ENCODE data around the gene MTR. TPM values are rescaled to one million over a fixed set of nuclear protein-coding genes. Genes with fewer than 3 reads are reported as not detected.

Gene MTR
- total RNA-seq, 4 donors from 2014 or later: 42.3 to 55.3 (median 44.7) TPM

GRCh38 chr1:236794585-236795034, 482 bp upstream of the MTR start:
- no peaks in the 10 kb centered on the region for H3K27me3 ChIP-seq
- peak in 1 of 2 donors; percentile 14 for DNase-seq (ENCODE audit: low spot score in 2 of 2)
- H3K4me3 ChIP-seq: peak overlapping the region; percentile 66 to 95 (median 83)
- H3K27ac ChIP-seq: peak overlapping the region in 3 of 4 donors; percentile 45 to 92 (median 82)
- no peaks in the 10 kb centered on the region for H3K9me3 ChIP-seq
- H3K36me3 ChIP-seq: no peaks in the 10 kb centered on the region
- WGBS, 2 donors: 12 to 17% methylated on average over 11 of the region's 11 CpGs
- TF ChIP-seq POLR2A (IDR thresholded peaks at IDR 0.05) (no peak), EP300 (IDR thresholded peaks at IDR 0.05) (no peak), CTCF (IDR thresholded peaks at IDR 0.05) (no peak)
- H3K4me1 ChIP-seq: peaks cover 0 to 27% (median 13%) of the 10 kb centered on the region in 4 donors

GRCh38 chr1:236795757-236796667, 920 bp downstream of the MTR start:
- H3K4me3 ChIP-seq: peak overlapping the region; percentile 66 to 95 (median 83)
- no peaks in the 10 kb centered on the region for H3K27me3 ChIP-seq
- H3K9me3 ChIP-seq: no peaks in the 10 kb centered on the region
- peak overlapping the region; percentile 63 to 92 (median 90) for H3K27ac ChIP-seq
- TF ChIP-seq EP300 (IDR thresholded peaks at IDR 0.05) (no peak), CTCF (IDR thresholded peaks at IDR 0.05) (no peak), POLR2A (IDR thresholded peaks at IDR 0.05) (no peak)
- DNase-seq (ENCODE audit: low spot score in 2 of 2): peak in 1 of 2 donors; percentile 7
- 2 to 3% methylated on average over 41 of the region's 41 CpGs for WGBS, 2 donors
- peaks cover 0 to 37% (median 13%) of the 10 kb centered on the region in 4 donors for H3K4me1 ChIP-seq
- H3K36me3 ChIP-seq: no peaks in the 10 kb centered on the region

- H3K27ac ChIP-seq: no peak overlapping the region
- no peak for DNase-seq (ENCODE audit: low spot score in 2 of 2)
- H3K36me3 ChIP-seq: peaks cover 0 to 4% (median 0%) of the 10 kb centered on the region in 3 donors
- H3K4me3 ChIP-seq: no peak overlapping the region
- no peaks in the 10 kb centered on the region for H3K27me3 ChIP-seq
- no peaks in the 10 kb centered on the region for H3K9me3 ChIP-seq
- peaks cover 0 to 57% (median 13%) of the 10 kb centered on the region in 4 donors for H3K4me1 ChIP-seq
- 95 to 96% methylated on average over 5 of the region's 5 CpGs for WGBS, 2 donors
- TF ChIP-seq CTCF (IDR thresholded peaks at IDR 0.05) (no peak), POLR2A (IDR thresholded peaks at IDR 0.05) (no peak), EP300 (IDR thresholded peaks at IDR 0.05) (no peak)
Measured at GRCh38 chr1:236799001-236799400, 3.9 kb downstream of the MTR start.

- no peak overlapping the region for H3K4me3 ChIP-seq
- DNase-seq (ENCODE audit: low spot score in 2 of 2): no peak
- H3K9me3 ChIP-seq: no peaks in the 10 kb centered on the region
- peaks cover 0 to 8% (median 0%) of the 10 kb centered on the region in 3 donors for H3K36me3 ChIP-seq
- no peaks in the 10 kb centered on the region for H3K27me3 ChIP-seq
- WGBS, 2 donors: 84 to 90% methylated on average over 5 of the region's 5 CpGs
- no peak overlapping the region for H3K27ac ChIP-seq
- peaks cover 0 to 57% (median 8%) of the 10 kb centered on the region in 4 donors for H3K4me1 ChIP-seq
- TF ChIP-seq EP300 (IDR thresholded peaks at IDR 0.05): no peak
- no peak for TF ChIP-seq POLR2A (IDR thresholded peaks at IDR 0.05)
- TF ChIP-seq CTCF (IDR thresholded peaks at IDR 0.05): no peak
Measured at GRCh38 chr1:236800002-236800620, 5.0 kb downstream of the MTR start.

- Histone ChIP-seq H3K27me3 (no peaks in the 10 kb centered on the region), H3K4me3 (no peak overlapping the region), H3K36me3 (peaks cover 0 to 13% (median 0%) of the 10 kb centered on the region in 3 donors), H3K9me3 (no peaks in the 10 kb centered on the region), H3K4me1 (peaks cover 0 to 57% (median 8%) of the 10 kb centered on the region in 4 donors), H3K27ac (no peak overlapping the region)
- DNase-seq (ENCODE audit: low spot score in 2 of 2): no peak
- no peak for TF ChIP-seq EP300 (IDR thresholded peaks at IDR 0.05)
- TF ChIP-seq POLR2A (IDR thresholded peaks at IDR 0.05): no peak
- no peak for TF ChIP-seq CTCF (IDR thresholded peaks at IDR 0.05)
Measured at GRCh38 chr1:236800623-236801022, 5.5 kb downstream of the MTR start.

Measured in tibial nerve (tissue), 4 donors.